H1 (cell line): Measurements from ENCODE around the gene ZBTB16. TPM values are rescaled to one million over a fixed set of nuclear protein-coding genes. Genes with fewer than 3 reads are reported as not detected.

Experiments
- BRCA1 ChIP-seq: IDR thresholded peaks from 2 replicates; pipeline ENCODE4 v1.6.1; 2012; ENCODE audit warnings: low read depth, low read length, improper control_type of control experiment
- CHD7 ChIP-seq: fragments of 300-600 bp; sonication (generic); IDR thresholded peaks from 2 replicates; pipeline ENCODE4 v1.7.1; 2012; ENCODE audit warnings: low read length, moderate library complexity, mild to moderate bottlenecking, inconsistent platforms; ENCODE audit not compliant: insufficient replicate concordance
- HDAC2 ChIP-seq, 2 experiments: fragments of 300-600 bp in 1 of 2; sonication (generic) in 1 of 2; IDR thresholded peaks; 2 replicates each; pipeline ENCODE4 v1.6.1; 2011 to 2012; ENCODE audit warnings: low read depth in 2 of 2, low read length in 2 of 2, mild to moderate bottlenecking in 2 of 2, moderate library complexity in 2 of 2, borderline replicate concordance in 1 of 2, inconsistent platforms in 1 of 2
- PHF8 ChIP-seq: fragments of 200-600 bp; sonication (generic); conservative IDR thresholded peaks from 2 replicates; pipeline ENCODE4 v1.7.1; 2012; ENCODE audit warnings: low read depth, mild to moderate bottlenecking, inconsistent platforms, low read length, moderate library complexity
- SUZ12 ChIP-seq: fragments of 200-600 bp; sonication (generic); IDR thresholded peaks from 2 replicates; pipeline ENCODE4 v1.6.1; 2012; ENCODE audit warnings: mild to moderate bottlenecking, inconsistent platforms, low read length, moderate library complexity, mixed read lengths
- polyA plus RNA-seq, 7 experiments: library from polyadenylated mRNA; depleted of rRNA in 3 of 7; stranded (reverse) in 5 of 7; unstranded in 2 of 7; fragments of >200 nt in 5 of 7; fragments of 200-250 nt in 2 of 7; gene quantifications; 1 replicate in 5 of 7; 2 replicates in 1 of 7; 4 replicates in 1 of 7; pipeline versions ENCODE4 v1.2.1 to v1.2.3, GENCODE V29; 2011 to 2013; ENCODE audit warnings: missing spikeins in 2 of 7, mixed read lengths in 2 of 7
- total RNA-seq: library from RNA; stranded (reverse); fragmentation: NEBNext Ultra II Directional; extraction: Animal tissue kit (Norgen Biotek cat#: 25700); gene quantifications from 2 replicates; pipeline ENCODE4 v1.2.1, GENCODE V29; 2021

The ZBTB16 gene
- total and polyA plus RNA-seq, 2 of the 8 experiments (the other 6 are each of a cell fraction or from before 2014, with no cell fraction given): 0.12 to 0.61 TPM

DNA sequence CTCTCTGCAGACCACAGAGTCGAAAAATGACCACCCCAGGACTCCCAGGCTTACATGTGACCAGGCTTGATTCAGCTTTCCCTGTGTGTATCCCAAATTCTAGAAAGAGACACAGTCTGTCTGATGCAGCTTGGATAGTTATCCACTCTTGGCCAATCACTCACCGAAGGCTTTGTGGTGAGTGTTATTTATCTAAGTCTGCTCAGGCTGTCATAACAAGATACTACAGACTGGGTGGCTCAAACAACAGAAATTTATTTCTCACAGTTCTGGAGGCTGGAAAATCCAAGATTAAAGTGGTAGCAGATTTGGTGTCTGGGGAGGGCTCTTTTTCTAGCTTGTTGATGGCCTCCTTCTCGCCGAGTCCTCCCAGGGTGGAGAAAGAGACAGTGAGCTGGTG is 63.2 kb downstream of the ZBTB16 start (continued):
- TF ChIP-seq CHD7 (no peak), HDAC2 (IDR thresholded peaks at IDR 0.05; ENCODE audit: borderline replicate concordance in 1 of 2, low read depth in 2 of 2, low read length in 2 of 2) (no peak), SUZ12 (no peak), PHF8 (no peak), BRCA1 (no peak)
